Activated CD4-positive, alpha-beta T cell treated with anti-CD3 and anti-CD28 coated beads, Interleukin-2, amount 10 ng/mL, durations not matched to agents 7 days and 5 days (primary cell): ENCODE measurements around the gene DTNBP1. TPM values are rescaled to one million over a fixed set of nuclear protein-coding genes. Genes with fewer than 3 reads are reported as not detected.

Experiments
- CTCF ChIA-PET: fragments of 350-600 bp; sonication (Branson Sonifier 250); formaldehyde crosslinking; loops from one replicate; lab custom pipeline; 2021; ENCODE audit warnings: antibody characterized with exemption; lab: Charles Lee
- POLR2A ChIA-PET: fragments of 350-600 bp; sonication (Branson Sonifier 250); formaldehyde crosslinking; loops from one replicate; lab custom pipeline; 2021; ENCODE audit warnings: antibody characterized with exemption; lab: Charles Lee
- DNase-seq: peaks from one replicate; pipeline ENCODE4 v3.0.0-alpha.2; 2020
- H3K27ac Mint-ChIP-seq: one replicate; pipeline ENCODE4 v1.8.0; 2021; ENCODE audit warnings: mild to moderate bottlenecking, moderate library complexity, mixed read lengths
- H3K27me3 Mint-ChIP-seq: one replicate; pipeline ENCODE4 v1.8.0; 2021; ENCODE audit warnings: mixed read lengths
- H3K36me3 Mint-ChIP-seq: one replicate; pipeline ENCODE4 v1.8.0; 2021; ENCODE audit warnings: low read depth, mixed read lengths
- H3K4me1 Mint-ChIP-seq: one replicate; pipeline ENCODE4 v1.8.0; 2021; ENCODE audit warnings: mixed read lengths
- H3K4me3 Mint-ChIP-seq: one replicate; pipeline ENCODE4 v1.8.0; 2021; ENCODE audit warnings: mild to moderate bottlenecking, moderate library complexity, mixed read lengths
- H3K9me3 Mint-ChIP-seq: one replicate; pipeline ENCODE4 v1.8.0; 2021; ENCODE audit warnings: mixed read lengths
- total RNA-seq, 2 experiments: library from RNA; stranded (reverse); gene quantifications; one replicate each; pipeline ENCODE4 v1.2.3, GENCODE V29; 2021

DTNBP1 gene
- total RNA-seq, 2 experiments from 2014 or later = 22.3 to 23.5 TPM

- H3K4me3 Mint-ChIP-seq = no peak overlapping the region
- ChIA-PET POLR2A (no interaction called here), CTCF (interaction anchor here (1.0 kb wide), 1 partner anchor 26 kb away, joined by 3 read pairs; no protein-coding TSS in a partner anchor)
- H3K36me3 Mint-ChIP-seq = peaks cover 12% of the 10 kb centered on the region
- no peaks in the 10 kb centered on the region for H3K9me3 Mint-ChIP-seq
- no peak overlapping the region for H3K27ac Mint-ChIP-seq
- no peak for DNase-seq
- H3K27me3 Mint-ChIP-seq = no peaks in the 10 kb centered on the region
- H3K4me1 Mint-ChIP-seq = peaks cover 1% of the 10 kb centered on the region
These were observed 87.3 kb downstream of the DTNBP1 start for GRCh38 chr6:15575357-15576033.

GRCh38 chr6:15574486-15574885, 88.3 kb downstream of the DTNBP1 start:
- Mint-ChIP-seq H3K27me3 (no peaks in the 10 kb centered on the region), H3K36me3 (peaks cover 12% of the 10 kb centered on the region), H3K27ac (no peak overlapping the region), H3K4me1 (peaks cover 1% of the 10 kb centered on the region), H3K4me3 (no peak overlapping the region), H3K9me3 (no peaks in the 10 kb centered on the region)
- CTCF ChIA-PET = interaction anchor here (1.0 kb wide), 1 partner anchor 25 kb away, joined by 3 read pairs; no protein-coding TSS in a partner anchor
- POLR2A ChIA-PET = no interaction called here
- no peak for DNase-seq

GRCh38 chr6:15574023-15574422, 88.8 kb downstream of the DTNBP1 start:
- peaks cover 10% of the 10 kb centered on the region for H3K36me3 Mint-ChIP-seq

GRCh38 chr6:15573384-15573783, 89.4 kb downstream of the DTNBP1 start:
- Mint-ChIP-seq H3K27ac (no peak overlapping the region), H3K9me3 (no peaks in the 10 kb centered on the region), H3K36me3 (peaks cover 8% of the 10 kb centered on the region), H3K27me3 (no peaks in the 10 kb centered on the region), H3K4me1 (peaks cover 1% of the 10 kb centered on the region), H3K4me3 (no peak overlapping the region)
- POLR2A ChIA-PET = no interaction called here
- no peak for DNase-seq
- CTCF ChIA-PET = no interaction called here

More at GRCh38 chr6:15574023-15574422, 88.8 kb downstream of the DTNBP1 start:
- Mint-ChIP-seq H3K4me1 (peaks cover 1% of the 10 kb centered on the region), H3K4me3 (no peak overlapping the region), H3K9me3 (no peaks in the 10 kb centered on the region), H3K27ac (no peak overlapping the region), H3K27me3 (no peaks in the 10 kb centered on the region)
- ChIA-PET CTCF (no interaction called here), POLR2A (no interaction called here)
- DNase-seq = no peak

GRCh38 chr6:15572296-15573016, 90.4 kb downstream of the DTNBP1 start:
- ChIA-PET POLR2A (no interaction called here), CTCF (interaction anchor here (0.6 to 1.2 kb wide), 3 partner anchors 11 to 212 kb away, joined by 3 to 4 read pairs (median 3); no protein-coding TSS in a partner anchor)
- no peaks in the 10 kb centered on the region for H3K9me3 Mint-ChIP-seq
- H3K27me3 Mint-ChIP-seq = no peaks in the 10 kb centered on the region
- no peak overlapping the region for H3K27ac Mint-ChIP-seq
- peaks cover 1% of the 10 kb centered on the region for H3K4me1 Mint-ChIP-seq
- DNase-seq = no peak
- no peak overlapping the region for H3K4me3 Mint-ChIP-seq
- peaks cover 8% of the 10 kb centered on the region for H3K36me3 Mint-ChIP-seq

- DNase-seq = no peak
- Mint-ChIP-seq H3K27me3 (no peaks in the 10 kb centered on the region), H3K36me3 (peaks cover 4% of the 10 kb centered on the region), H3K4me3 (no peak overlapping the region), H3K4me1 (no peaks in the 10 kb centered on the region), H3K9me3 (no peaks in the 10 kb centered on the region), H3K27ac (no peak overlapping the region)
- CTCF ChIA-PET = interaction anchor here (1.4 kb wide), 1 partner anchor 9 kb away, joined by 4 read pairs; no protein-coding TSS in a partner anchor
- POLR2A ChIA-PET = interaction anchor here (0.7 kb wide), 1 partner anchor 735 kb away, joined by 4 read pairs; no protein-coding TSS in a partner anchor
These were observed 92.7 kb downstream of the DTNBP1 start for GRCh38 chr6:15570171-15570570.

- Mint-ChIP-seq H3K27ac (no peak overlapping the region), H3K36me3 (peaks cover 4% of the 10 kb centered on the region), H3K9me3 (no peaks in the 10 kb centered on the region), H3K4me1 (no peaks in the 10 kb centered on the region), H3K27me3 (no peaks in the 10 kb centered on the region), H3K4me3 (no peak overlapping the region)
- ChIA-PET CTCF (interaction anchor here (0.6 to 1.4 kb wide), 3 partner anchors 9 to 502 kb away, joined by 3 to 4 read pairs (median 4); no protein-coding TSS in a partner anchor), POLR2A (no interaction called here)
- no peak for DNase-seq
These were observed 93.5 kb downstream of the DTNBP1 start for GRCh38 chr6:15569035-15569995.

- Mint-ChIP-seq H3K4me3 (no peak overlapping the region), H3K36me3 (peaks cover 5% of the 10 kb centered on the region), H3K27ac (no peak overlapping the region), H3K4me1 (no peaks in the 10 kb centered on the region), H3K27me3 (no peaks in the 10 kb centered on the region), H3K9me3 (no peaks in the 10 kb centered on the region)
- no peak for DNase-seq
- POLR2A ChIA-PET = no interaction called here
- CTCF ChIA-PET = no interaction called here
These were observed 99.9 kb downstream of the DTNBP1 start for GRCh38 chr6:15562977-15563376.

GRCh38 chr6:15561447-15562199, 101.2 kb downstream of the DTNBP1 start:
- Mint-ChIP-seq H3K27me3 (no peaks in the 10 kb centered on the region), H3K9me3 (no peaks in the 10 kb centered on the region), H3K36me3 (peaks cover 5% of the 10 kb centered on the region), H3K4me1 (no peaks in the 10 kb centered on the region), H3K4me3 (no peak overlapping the region), H3K27ac (no peak overlapping the region)
- ChIA-PET POLR2A (no interaction called here), CTCF (no interaction called here)
- DNase-seq = no peak

GRCh38 chr6:15560713-15561112, 102.1 kb downstream of the DTNBP1 start:
- no peaks in the 10 kb centered on the region for H3K9me3 Mint-ChIP-seq
- H3K27ac Mint-ChIP-seq = no peak overlapping the region
- no peaks in the 10 kb centered on the region for H3K4me1 Mint-ChIP-seq
- no peak for DNase-seq
- H3K27me3 Mint-ChIP-seq = no peaks in the 10 kb centered on the region
- POLR2A ChIA-PET = no interaction called here
- peaks cover 5% of the 10 kb centered on the region for H3K36me3 Mint-ChIP-seq
- CTCF ChIA-PET = no interaction called here
- no peak overlapping the region for H3K4me3 Mint-ChIP-seq

GRCh38 chr6:15557174-15557573, 105.7 kb downstream of the DTNBP1 start:
- H3K4me1 Mint-ChIP-seq = no peaks in the 10 kb centered on the region
- H3K27me3 Mint-ChIP-seq = no peaks in the 10 kb centered on the region
- peaks cover 2% of the 10 kb centered on the region for H3K36me3 Mint-ChIP-seq
- ChIA-PET POLR2A (no interaction called here), CTCF (interaction anchor here (0.6 kb wide), 1 partner anchor 868 kb away, joined by 4 read pairs; no protein-coding TSS in a partner anchor)
- H3K27ac Mint-ChIP-seq = no peak overlapping the region
- no peaks in the 10 kb centered on the region for H3K9me3 Mint-ChIP-seq
- H3K4me3 Mint-ChIP-seq = no peak overlapping the region
- no peak for DNase-seq

GRCh38 chr6:15556711-15557110, 106.1 kb downstream of the DTNBP1 start:
- Mint-ChIP-seq H3K27me3 (no peaks in the 10 kb centered on the region), H3K4me1 (peaks cover 4% of the 10 kb centered on the region), H3K36me3 (peaks cover 2% of the 10 kb centered on the region), H3K9me3 (no peaks in the 10 kb centered on the region), H3K4me3 (no peak overlapping the region), H3K27ac (no peak overlapping the region)
- no peak for DNase-seq
- ChIA-PET POLR2A (no interaction called here), CTCF (no interaction called here)
